ENCODE data around the gene HOXD1. TPM values are rescaled to one million over a fixed set of nuclear protein-coding genes. Genes with fewer than 3 reads are reported as not detected.

Gene HOXD1
- total RNA-seq, 2 experiments from 2014 or later = not detected

DNA sequence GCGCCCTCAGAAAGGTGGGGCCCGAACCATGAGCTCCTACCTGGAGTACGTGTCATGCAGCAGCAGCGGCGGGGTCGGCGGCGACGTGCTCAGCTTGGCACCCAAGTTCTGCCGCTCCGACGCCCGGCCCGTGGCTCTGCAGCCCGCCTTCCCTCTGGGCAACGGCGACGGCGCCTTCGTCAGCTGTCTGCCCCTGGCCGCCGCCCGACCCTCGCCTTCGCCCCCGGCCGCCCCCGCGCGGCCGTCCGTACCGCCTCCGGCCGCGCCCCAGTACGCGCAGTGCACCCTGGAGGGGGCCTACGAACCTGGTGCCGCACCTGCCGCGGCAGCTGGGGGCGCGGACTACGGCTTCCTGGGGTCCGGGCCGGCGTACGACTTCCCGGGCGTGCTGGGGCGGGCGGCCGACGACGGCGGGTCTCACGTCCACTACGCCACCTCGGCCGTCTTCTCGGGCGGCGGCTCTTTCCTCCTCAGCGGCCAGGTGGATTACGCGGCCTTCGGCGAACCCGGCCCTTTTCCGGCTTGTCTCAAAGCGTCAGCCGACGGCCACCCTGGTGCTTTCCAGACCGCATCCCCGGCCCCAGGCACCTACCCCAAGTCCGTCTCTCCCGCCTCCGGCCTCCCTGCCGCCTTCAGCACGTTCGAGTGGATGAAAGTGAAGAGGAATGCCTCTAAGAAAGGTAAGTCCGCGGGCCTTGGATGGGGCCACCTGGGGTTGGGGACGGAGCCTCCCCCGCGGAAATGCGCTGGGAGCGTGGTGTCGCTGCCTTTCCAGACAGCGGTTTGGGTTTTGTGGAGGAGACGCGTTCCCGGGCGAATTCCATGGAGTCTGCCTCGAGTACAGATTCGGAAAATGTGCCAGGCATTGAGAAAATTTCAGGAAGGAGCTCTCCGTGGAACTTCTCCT is 559 bp downstream of the HOXD1 start:
- no peak overlapping the region for H2AFZ ChIP-seq (ENCODE audit: low read length)
- intact Hi-C loops (cut with micrococcal nuclease; ENCODE audit: unreplicated experiment) = no loop called here
- CTCF ChIA-PET (ENCODE audit: unreplicated experiment) = no interaction called here

DNA sequence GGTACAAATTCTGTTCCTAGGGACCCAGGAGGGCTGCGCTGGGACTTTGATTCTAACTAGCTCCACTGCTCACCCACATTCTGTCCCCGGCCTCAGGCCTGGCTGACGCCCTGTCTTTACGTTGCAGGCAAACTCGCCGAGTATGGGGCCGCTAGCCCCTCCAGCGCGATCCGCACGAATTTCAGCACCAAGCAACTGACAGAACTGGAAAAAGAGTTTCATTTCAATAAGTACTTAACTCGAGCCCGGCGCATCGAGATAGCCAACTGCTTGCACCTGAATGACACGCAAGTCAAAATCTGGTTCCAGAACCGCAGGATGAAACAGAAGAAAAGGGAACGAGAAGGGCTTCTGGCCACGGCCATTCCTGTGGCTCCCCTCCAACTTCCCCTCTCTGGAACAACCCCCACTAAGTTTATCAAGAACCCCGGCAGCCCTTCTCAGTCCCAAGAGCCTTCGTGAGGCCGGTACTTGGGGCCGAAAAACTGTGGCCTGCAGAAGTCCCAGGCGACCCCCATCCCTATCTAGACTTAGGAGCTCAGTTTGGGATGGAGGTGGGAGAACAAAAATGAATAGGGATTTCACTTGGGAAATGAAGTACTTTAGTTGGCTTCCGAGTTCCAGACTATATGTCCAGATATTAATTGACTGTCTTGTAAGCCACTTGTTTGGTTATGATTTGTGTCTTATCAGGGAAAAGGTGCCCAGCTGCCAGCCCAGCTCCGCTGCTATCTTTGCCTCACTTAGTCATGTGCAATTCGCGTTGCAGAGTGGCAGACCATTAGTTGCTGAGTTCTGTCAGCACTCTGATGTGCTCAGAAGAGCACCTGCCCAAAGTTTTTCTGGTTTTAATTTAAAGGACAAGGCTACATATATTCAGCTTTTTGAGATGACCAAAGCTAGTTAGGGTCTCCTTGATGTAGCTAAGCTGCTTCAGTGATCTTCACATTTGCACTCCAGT is 1.5 kb downstream of the HOXD1 start:
- DNase-seq (ENCODE audit: low spot score) = no peak
- ChIA-PET POLR2A (no interaction called here), CTCF (ENCODE audit: unreplicated experiment) (no interaction called here)
- Histone ChIP-seq H2AFZ (ENCODE audit: low read length) (no peak overlapping the region), H3K36me3 (ENCODE audit: insufficient read depth, low read length) (no peaks in the 10 kb centered on the region), H3K9me2 (ENCODE audit: insufficient read depth, low read length) (no peaks in the 10 kb centered on the region), H3K4me3 (ENCODE audit: low read depth, low read length, poor library complexity, severe bottlenecking) (no peak overlapping the region), H4K20me1 (ENCODE audit: insufficient read depth, low read length) (no peaks in the 10 kb centered on the region), H3K79me2 (ENCODE audit: insufficient read depth, low read depth, low read length) (no peaks in the 10 kb centered on the region), H3K27ac (ENCODE audit: low read depth, low read length, poor library complexity, severe bottlenecking) (no peak overlapping the region), H3K9me3 (ENCODE audit: low read length) (no peaks in the 10 kb centered on the region), H3K4me2 (ENCODE audit: low read length) (no peak overlapping the region), H3K4me1 (ENCODE audit: insufficient read depth, low read length, poor library complexity, severe bottlenecking) (no peaks in the 10 kb centered on the region)
- intact Hi-C loops (cut with micrococcal nuclease; ENCODE audit: unreplicated experiment) = no loop called here
- no TSS peak for BruUV-seq (replicated peaks)
- TF ChIP-seq CTCF (conservative IDR thresholded peaks at IDR 0.05; ENCODE audit: low read length) = no peak
- no peak for TF ChIP-seq EZH2phosphoT487 (IDR thresholded peaks at IDR 0.05; ENCODE audit: borderline replicate concordance, low read depth, low read length)

More for the DNA sequence above, 559 bp downstream of the HOXD1 start:
- H3K9me2 ChIP-seq (ENCODE audit: insufficient read depth, low read length) = no peaks in the 10 kb centered on the region
- H3K36me3 ChIP-seq (ENCODE audit: insufficient read depth, low read length) = no peaks in the 10 kb centered on the region
- H3K9me3 ChIP-seq (ENCODE audit: low read length) = no peaks in the 10 kb centered on the region
- H4K20me1 ChIP-seq (ENCODE audit: insufficient read depth, low read length) = no peaks in the 10 kb centered on the region
- POLR2A ChIA-PET = no interaction called here
- no peaks in the 10 kb centered on the region for H3K79me2 ChIP-seq (ENCODE audit: insufficient read depth, low read depth, low read length)
- H3K27ac ChIP-seq (ENCODE audit: low read depth, low read length, poor library complexity, severe bottlenecking) = no peak overlapping the region
- H3K4me1 ChIP-seq (ENCODE audit: insufficient read depth, low read length, poor library complexity, severe bottlenecking) = no peaks in the 10 kb centered on the region
- TF ChIP-seq CTCF (conservative IDR thresholded peaks at IDR 0.05; ENCODE audit: low read length) (no peak), EZH2phosphoT487 (IDR thresholded peaks at IDR 0.05; ENCODE audit: borderline replicate concordance, low read depth, low read length) (no peak)
- H3K4me2 ChIP-seq (ENCODE audit: low read length) = no peak overlapping the region
- no peak for DNase-seq (ENCODE audit: low spot score)
- H3K4me3 ChIP-seq (ENCODE audit: low read depth, low read length, poor library complexity, severe bottlenecking) = no peak overlapping the region
- BruUV-seq (replicated peaks) = no TSS peak
